DND-41 (cell line): ENCODE measurements around the gene POU2AF1.

Source experiments
- CTCF ChIP-seq: IDR thresholded peaks from 2 replicates; pipeline ENCODE4 v1.5.1; 2012; ENCODE audit warnings: borderline replicate concordance, low read length, moderate library complexity, mild to moderate bottlenecking; ENCODE audit not compliant: poor library complexity, severe bottlenecking; ENCODE audit errors: extremely low read depth
- EZH2 ChIP-seq: IDR thresholded peaks from 3 replicates; pipeline ENCODE4 v1.6.1; 2012; ENCODE audit warnings: borderline replicate concordance, low read depth, mild to moderate bottlenecking, moderate library complexity, low read length, inconsistent platforms; ENCODE audit not compliant: severe bottlenecking

GRCh38 chr11:111347723-111348115, 31.4 kb downstream of the POU2AF1 start:
- TF ChIP-seq CTCF (no peak), EZH2 (no peak)
